Measurements from ENCODE around the gene TK1.

- TF ChIP-seq, protein P1, sequence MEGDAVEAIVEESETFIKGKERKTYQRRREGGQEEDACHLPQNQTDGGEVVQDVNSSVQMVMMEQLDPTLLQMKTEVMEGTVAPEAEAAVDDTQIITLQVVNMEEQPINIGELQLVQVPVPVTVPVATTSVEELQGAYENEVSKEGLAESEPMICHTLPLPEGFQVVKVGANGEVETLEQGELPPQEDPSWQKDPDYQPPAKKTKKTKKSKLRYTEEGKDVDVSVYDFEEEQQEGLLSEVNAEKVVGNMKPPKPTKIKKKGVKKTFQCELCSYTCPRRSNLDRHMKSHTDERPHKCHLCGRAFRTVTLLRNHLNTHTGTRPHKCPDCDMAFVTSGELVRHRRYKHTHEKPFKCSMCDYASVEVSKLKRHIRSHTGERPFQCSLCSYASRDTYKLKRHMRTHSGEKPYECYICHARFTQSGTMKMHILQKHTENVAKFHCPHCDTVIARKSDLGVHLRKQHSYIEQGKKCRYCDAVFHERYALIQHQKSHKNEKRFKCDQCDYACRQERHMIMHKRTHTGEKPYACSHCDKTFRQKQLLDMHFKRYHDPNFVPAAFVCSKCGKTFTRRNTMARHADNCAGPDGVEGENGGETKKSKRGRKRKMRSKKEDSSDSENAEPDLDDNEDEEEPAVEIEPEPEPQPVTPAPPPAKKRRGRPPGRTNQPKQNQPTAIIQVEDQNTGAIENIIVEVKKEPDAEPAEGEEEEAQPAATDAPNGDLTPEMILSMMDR (IDR thresholded peaks at IDR 0.05): no peak
- TF ChIP-seq POLR2A (IDR thresholded peaks at IDR 0.05): no peak
Observed at GRCh38 chr17:78143214-78144146, 43.4 kb downstream of the TK1 start.
